Liver (tissue), 9 donors: ENCODE data around the gene ASAP2. TPM values are rescaled to one million over a fixed set of nuclear protein-coding genes. Genes with fewer than 3 reads are reported as not detected.

Source experiments
- DNase-seq: peaks from one replicate; pipeline ENCODE4 v3.0.0-alpha.2; 2017; ENCODE audit warnings: low spot score
- H3K27ac ChIP-seq, 2 donors: one replicate each; pipeline ENCODE4 v1.7.0; 2013; ENCODE audit warnings: inconsistent platforms in 2 of 2, low read length in 2 of 2, control low read depth in 1 of 2, low read depth in 1 of 2, mild to moderate bottlenecking in 1 of 2
- H3K27me3 ChIP-seq, 4 donors: one replicate each; pipeline versions ENCODE4 v1.6.1 to v1.7.0; 2013; ENCODE audit warnings: low read length in 3 of 4, inconsistent platforms in 1 of 4, mild to moderate bottlenecking in 1 of 4, moderate library complexity in 1 of 4; ENCODE audit not compliant: control insufficient read depth in 4 of 4, insufficient read depth in 4 of 4
- H3K36me3 ChIP-seq, 4 donors: one replicate each; pipeline versions ENCODE4 v1.6.1 to v1.7.0; 2013; ENCODE audit warnings: low read length in 3 of 4, mild to moderate bottlenecking in 3 of 4, low read depth in 1 of 4, moderate library complexity in 1 of 4; ENCODE audit not compliant: control insufficient read depth in 4 of 4, insufficient read depth in 3 of 4
- H3K4me1 ChIP-seq, 4 donors: one replicate each; pipeline versions ENCODE4 v1.6.1 to v1.7.0; 2013; ENCODE audit warnings: low read length in 3 of 4, mild to moderate bottlenecking in 3 of 4, moderate library complexity in 1 of 4; ENCODE audit not compliant: control insufficient read depth in 4 of 4, insufficient read depth in 4 of 4
- H3K4me3 ChIP-seq, 3 donors: one replicate each; pipeline versions ENCODE4 v1.6.1 to v1.7.0; 2013; ENCODE audit warnings: low read length in 3 of 3, control low read depth in 1 of 3, low read depth in 1 of 3, mild to moderate bottlenecking in 1 of 3
- H3K9ac ChIP-seq, 2 donors: one replicate each; pipeline ENCODE4 v1.7.0; 2013; ENCODE audit warnings: low read length in 2 of 2, mild to moderate bottlenecking in 2 of 2, moderate library complexity in 2 of 2, control low read depth in 1 of 2, low read depth in 1 of 2
- H3K9me3 ChIP-seq, 4 donors: one replicate each; pipeline versions ENCODE4 v1.6.1 to v1.7.0; 2013; ENCODE audit warnings: low read length in 3 of 4; ENCODE audit not compliant: control insufficient read depth in 4 of 4
- EGR1 ChIP-seq, 2 donors: IDR thresholded peaks; 2 replicates each; pipeline ENCODE4 v1.6.1; 2016 to 2018; ENCODE audit warnings: antibody characterized with exemption in 2 of 2, low read depth in 2 of 2
- FOXA1 ChIP-seq: IDR thresholded peaks from 2 replicates; pipeline ENCODE4 v1.6.1; 2016; ENCODE audit warnings: antibody characterized with exemption
- FOXA2 ChIP-seq: IDR thresholded peaks from 2 replicates; pipeline ENCODE4 v1.6.1; 2016; ENCODE audit warnings: antibody characterized with exemption
- GABPA ChIP-seq, 2 donors: IDR thresholded peaks in 1 of 2; conservative IDR thresholded peaks in 1 of 2; 2 replicates each; pipeline ENCODE4 v1.6.1; 2016; ENCODE audit warnings: antibody characterized with exemption in 2 of 2, mild to moderate bottlenecking in 1 of 2, moderate library complexity in 1 of 2
- HNF4A ChIP-seq, 2 donors: conservative IDR thresholded peaks; 2 replicates each; pipeline ENCODE4 v1.6.1; 2016; ENCODE audit warnings: antibody characterized with exemption in 2 of 2, mild to moderate bottlenecking in 2 of 2
- JUND ChIP-seq, 2 donors: IDR thresholded peaks; 2 replicates each; pipeline ENCODE4 v1.6.1; 2016; ENCODE audit warnings: antibody characterized with exemption in 2 of 2
- NR2F2 ChIP-seq: IDR thresholded peaks from 2 replicates; pipeline ENCODE4 v1.6.1; 2016; ENCODE audit warnings: antibody characterized with exemption
- RAD21 ChIP-seq, 2 donors: IDR thresholded peaks; 2 replicates each; pipeline ENCODE4 v1.6.1; 2016; ENCODE audit warnings: antibody characterized with exemption in 2 of 2, mild to moderate bottlenecking in 2 of 2
- RXRA ChIP-seq, 2 donors: IDR thresholded peaks; 2 replicates each; pipeline ENCODE4 v1.6.1; 2017 to 2018; ENCODE audit warnings: antibody characterized with exemption in 2 of 2, mild to moderate bottlenecking in 1 of 2
- SP1 ChIP-seq: IDR thresholded peaks from 2 replicates; pipeline ENCODE4 v1.6.1; 2018; ENCODE audit warnings: antibody characterized with exemption, mild to moderate bottlenecking
- WGBS: extraction: QIAGEN DNeasy Blood & Tissue Kit; methylation state at CpG from one replicate; pipeline ENCODE4 v1.1.7; 2013; 5-methylcytosine and 5-hydroxymethylcytosine counted together
- polyA plus RNA-seq, 2 donors: library from polyadenylated mRNA; stranded (reverse) in 1 of 2; unstranded in 1 of 2; fragments of 200-250 nt in 1 of 2; fragments of >200 nt in 1 of 2; fragmentation: Nextera tagmentation in 1 of 2; extraction: Ambion mirVana in 1 of 2; gene quantifications; one replicate each; pipeline versions ENCODE4 v1.2.1 to v1.2.3, GENCODE V29; 2013 to 2015
- total RNA-seq, 2 donors: library from RNA; depleted of rRNA; stranded (reverse); fragments of >200 nt; gene quantifications; one replicate each; pipeline ENCODE4 v1.2.3, GENCODE V29; 2014
- TF ChIP-seq, protein P1 (sequence below): IDR thresholded peaks from 2 replicates; pipeline ENCODE4 v1.6.1; 2016; ENCODE audit warnings: antibody characterized with exemption
- TF ChIP-seq, protein P2 (sequence below): IDR thresholded peaks from 2 replicates; pipeline ENCODE4 v1.6.1; 2016; ENCODE audit warnings: antibody characterized with exemption, mild to moderate bottlenecking
- donor health status: healthy.
- donor health status: healthy.
- donor health status: healthy.
- donor health status: healthy.
- donor health status: healthy.

The ASAP2 gene
- total and polyA plus RNA-seq, 4 donors: 0.36 to 5.9 (median 2.6) TPM

DNA sequence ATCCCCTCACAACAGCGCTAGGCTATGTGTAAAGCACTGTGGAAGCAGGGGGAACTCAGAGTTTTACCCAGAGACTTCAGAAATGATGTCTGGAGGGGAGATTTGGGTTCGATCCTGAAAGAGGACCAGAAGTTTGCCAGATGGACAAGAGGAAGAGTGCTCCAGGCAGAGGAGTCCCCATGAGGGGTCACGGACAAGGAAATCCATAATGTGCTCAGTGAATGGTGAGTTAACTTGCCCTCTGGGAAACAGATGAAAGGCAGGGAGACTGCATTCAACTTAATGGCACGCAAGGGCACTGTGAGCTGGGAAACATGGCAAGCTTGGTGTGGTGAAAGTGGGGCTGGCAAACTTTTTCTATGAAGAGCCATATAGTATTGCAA is 6.0 kb upstream of the ASAP2 start (continued):
- TF ChIP-seq GABPA (IDR thresholded peaks at IDR 0.05 in 1 of 2, conservative IDR thresholded peaks at IDR 0.05 in 1 of 2) (no peak), EGR1 (IDR thresholded peaks at IDR 0.05; ENCODE audit: low read depth in 2 of 2) (no peak), FOXA1 (no peak), HNF4A (conservative IDR thresholded peaks at IDR 0.05) (no peak), SP1 (no peak)
- TF ChIP-seq, protein P1, sequence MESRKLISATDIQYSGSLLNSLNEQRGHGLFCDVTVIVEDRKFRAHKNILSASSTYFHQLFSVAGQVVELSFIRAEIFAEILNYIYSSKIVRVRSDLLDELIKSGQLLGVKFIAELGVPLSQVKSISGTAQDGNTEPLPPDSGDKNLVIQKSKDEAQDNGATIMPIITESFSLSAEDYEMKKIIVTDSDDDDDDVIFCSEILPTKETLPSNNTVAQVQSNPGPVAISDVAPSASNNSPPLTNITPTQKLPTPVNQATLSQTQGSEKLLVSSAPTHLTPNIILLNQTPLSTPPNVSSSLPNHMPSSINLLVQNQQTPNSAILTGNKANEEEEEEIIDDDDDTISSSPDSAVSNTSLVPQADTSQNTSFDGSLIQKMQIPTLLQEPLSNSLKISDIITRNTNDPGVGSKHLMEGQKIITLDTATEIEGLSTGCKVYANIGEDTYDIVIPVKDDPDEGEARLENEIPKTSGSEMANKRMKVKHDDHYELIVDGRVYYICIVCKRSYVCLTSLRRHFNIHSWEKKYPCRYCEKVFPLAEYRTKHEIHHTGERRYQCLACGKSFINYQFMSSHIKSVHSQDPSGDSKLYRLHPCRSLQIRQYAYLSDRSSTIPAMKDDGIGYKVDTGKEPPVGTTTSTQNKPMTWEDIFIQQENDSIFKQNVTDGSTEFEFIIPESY: no peak

DNA sequence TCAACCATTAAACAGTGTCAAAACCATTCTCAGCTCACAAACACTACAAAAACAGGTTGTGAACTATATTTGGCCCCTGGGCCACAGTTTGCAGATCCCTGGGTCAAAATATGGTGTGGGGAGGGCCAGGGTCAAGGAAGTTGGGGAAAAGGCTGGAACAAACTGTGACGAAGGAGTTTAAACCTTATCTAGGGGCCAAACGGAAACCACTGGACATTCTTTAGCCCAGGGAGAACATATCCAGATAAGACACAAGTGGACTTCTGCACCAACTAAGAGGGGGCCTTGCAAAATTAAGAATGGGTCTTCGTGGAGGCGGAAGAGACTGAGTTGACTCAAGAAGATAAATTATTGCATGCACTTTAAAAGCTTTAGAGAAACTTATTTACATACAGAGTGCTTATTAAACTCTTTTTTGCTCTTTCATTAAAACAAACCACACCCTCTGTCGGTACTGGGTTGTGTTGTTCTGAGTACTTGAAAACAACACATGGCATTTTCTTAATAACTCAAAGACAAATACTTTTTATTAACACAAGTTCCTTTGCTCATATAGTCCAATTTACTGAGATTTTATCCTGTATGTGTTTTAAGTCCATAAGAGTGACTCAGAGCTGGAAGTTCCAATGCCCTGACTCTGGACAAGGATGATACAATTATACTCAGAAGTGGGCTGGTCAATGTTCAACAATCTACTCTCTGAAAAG is 5.3 kb upstream of the ASAP2 start:
- Histone ChIP-seq H3K4me1 (peaks cover 1 to 15% (median 8%) of the 10 kb centered on the region in 4 donors), H3K27me3 (no peaks in the 10 kb centered on the region), H3K36me3 (no peaks in the 10 kb centered on the region), H3K9me3 (no peaks in the 10 kb centered on the region), H3K27ac (no peak overlapping the region), H3K9ac (no peak overlapping the region), H3K4me3 (no peak overlapping the region)
- DNase-seq: no peak
- WGBS: 80% methylated on average over 5 of the region's 5 CpGs
- TF ChIP-seq, protein P2, sequence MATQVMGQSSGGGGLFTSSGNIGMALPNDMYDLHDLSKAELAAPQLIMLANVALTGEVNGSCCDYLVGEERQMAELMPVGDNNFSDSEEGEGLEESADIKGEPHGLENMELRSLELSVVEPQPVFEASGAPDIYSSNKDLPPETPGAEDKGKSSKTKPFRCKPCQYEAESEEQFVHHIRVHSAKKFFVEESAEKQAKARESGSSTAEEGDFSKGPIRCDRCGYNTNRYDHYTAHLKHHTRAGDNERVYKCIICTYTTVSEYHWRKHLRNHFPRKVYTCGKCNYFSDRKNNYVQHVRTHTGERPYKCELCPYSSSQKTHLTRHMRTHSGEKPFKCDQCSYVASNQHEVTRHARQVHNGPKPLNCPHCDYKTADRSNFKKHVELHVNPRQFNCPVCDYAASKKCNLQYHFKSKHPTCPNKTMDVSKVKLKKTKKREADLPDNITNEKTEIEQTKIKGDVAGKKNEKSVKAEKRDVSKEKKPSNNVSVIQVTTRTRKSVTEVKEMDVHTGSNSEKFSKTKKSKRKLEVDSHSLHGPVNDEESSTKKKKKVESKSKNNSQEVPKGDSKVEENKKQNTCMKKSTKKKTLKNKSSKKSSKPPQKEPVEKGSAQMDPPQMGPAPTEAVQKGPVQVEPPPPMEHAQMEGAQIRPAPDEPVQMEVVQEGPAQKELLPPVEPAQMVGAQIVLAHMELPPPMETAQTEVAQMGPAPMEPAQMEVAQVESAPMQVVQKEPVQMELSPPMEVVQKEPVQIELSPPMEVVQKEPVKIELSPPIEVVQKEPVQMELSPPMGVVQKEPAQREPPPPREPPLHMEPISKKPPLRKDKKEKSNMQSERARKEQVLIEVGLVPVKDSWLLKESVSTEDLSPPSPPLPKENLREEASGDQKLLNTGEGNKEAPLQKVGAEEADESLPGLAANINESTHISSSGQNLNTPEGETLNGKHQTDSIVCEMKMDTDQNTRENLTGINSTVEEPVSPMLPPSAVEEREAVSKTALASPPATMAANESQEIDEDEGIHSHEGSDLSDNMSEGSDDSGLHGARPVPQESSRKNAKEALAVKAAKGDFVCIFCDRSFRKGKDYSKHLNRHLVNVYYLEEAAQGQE: no peak
- peak in 1 of 2 donors; percentile 26 for TF ChIP-seq RAD21 (IDR thresholded peaks at IDR 0.05)
- TF ChIP-seq RXRA (IDR thresholded peaks at IDR 0.05): peak; percentile 15 to 47
- no peak for TF ChIP-seq HNF4A (conservative IDR thresholded peaks at IDR 0.05)
- TF ChIP-seq NR2F2: peak; percentile 99
- peak; percentile 48 for TF ChIP-seq SP1

DNA sequence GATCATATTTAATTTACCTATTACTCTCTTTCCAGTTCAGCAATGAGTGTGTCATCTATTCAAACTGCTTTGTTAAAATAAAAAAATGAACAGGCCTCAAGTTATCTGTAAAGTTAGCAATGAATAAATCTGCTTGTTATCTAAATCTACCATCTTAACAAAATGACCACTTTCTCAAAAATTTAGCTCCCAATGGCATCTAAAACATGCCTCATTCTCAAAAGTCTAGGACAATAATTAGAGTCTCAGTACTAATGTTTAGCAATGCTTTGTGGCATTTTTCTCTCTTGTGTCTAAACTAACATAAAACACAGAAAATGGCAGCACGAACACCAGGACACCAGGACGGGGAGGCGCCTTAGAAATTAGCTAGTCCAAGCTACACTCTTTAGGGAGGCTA is 3.6 kb upstream of the ASAP2 start:
- H3K4me3 ChIP-seq: no peak overlapping the region
- no peak for DNase-seq
- no peaks in the 10 kb centered on the region for H3K36me3 ChIP-seq
- 98% methylated on average over 3 of the region's 3 CpGs for WGBS
- TF ChIP-seq FOXA2 (no peak), JUND (IDR thresholded peaks at IDR 0.05) (no peak)
- H3K9me3 ChIP-seq: no peaks in the 10 kb centered on the region
- H3K4me1 ChIP-seq: peaks cover 8 to 25% (median 16%) of the 10 kb centered on the region in 4 donors
- H3K9ac ChIP-seq: no peak overlapping the region
- no peaks in the 10 kb centered on the region for H3K27me3 ChIP-seq
- H3K27ac ChIP-seq: no peak overlapping the region
